Panc1 (cell line): ENCODE results near the gene MLNR. TPM values are rescaled to one million over a fixed set of nuclear protein-coding genes. Genes with fewer than 3 reads are reported as not detected.

ENCODE experiments used
- ATAC-seq: fragments of 200-7000 bp; cut with Tn5 transposase; 2 replicates; pipeline ENCODE4 v1.9.1; 2020; ENCODE audit warnings: mild to moderate bottlenecking, moderate library complexity
- BruUV-seq: library from RNA; stranded (reverse); fragments of 400-500 nt; replicated peaks from 2 replicates; lab custom pipeline; 2021; lab: Mats Ljungman, UMichigan
- CTCF ChIA-PET: fragments of 300-600 bp; sonication (Branson Sonifier 250); formaldehyde crosslinking; loops from one replicate; lab custom pipeline; 2022; ENCODE audit warnings: antibody characterized with exemption; lab: Charles Lee
- POLR2A ChIA-PET: fragments of 300-600 bp; sonication (Branson Sonifier 250); formaldehyde crosslinking; loops from one replicate; lab custom pipeline; 2022; ENCODE audit warnings: antibody characterized with exemption; lab: Charles Lee
- DNase-seq: peaks from one replicate; pipeline ENCODE4 v3.0.0-alpha.2; 2010; ENCODE audit warnings: low read depth, low spot score
- H3K27ac ChIP-seq: 2 replicates; pipeline ENCODE4 v1.5.1; 2011; ENCODE audit warnings: mild to moderate bottlenecking, low read length, inconsistent platforms
- H3K27me3 ChIP-seq: fragments of 200-500 bp; sonication (Bioruptor generic); 2 replicates; pipeline ENCODE4 v1.6.0; 2014; ENCODE audit warnings: low read length, inconsistent platforms; ENCODE audit not compliant: control insufficient read depth, insufficient read depth
- H3K36me3 ChIP-seq: fragments of 200-500 bp; sonication (Bioruptor generic); 2 replicates; pipeline ENCODE4 v1.5.1; 2014; ENCODE audit warnings: inconsistent platforms, mild to moderate bottlenecking, low read length, moderate library complexity; ENCODE audit not compliant: control insufficient read depth, insufficient read depth
- H3K4me1 ChIP-seq: 2 replicates; pipeline ENCODE4 v1.5.1; 2011; ENCODE audit warnings: inconsistent platforms, mild to moderate bottlenecking, low read length, moderate library complexity; ENCODE audit not compliant: control insufficient read depth, insufficient read depth
- H3K4me3 ChIP-seq, 2 experiments: 2 replicates each; pipeline ENCODE4 v1.5.1; 2011 to 2012; ENCODE audit warnings: low read depth in 2 of 2, low read length in 2 of 2, mild to moderate bottlenecking in 2 of 2, inconsistent platforms in 1 of 2, moderate library complexity in 1 of 2
- H3K9me3 ChIP-seq: fragments of 200-500 bp; sonication (Bioruptor generic); 2 replicates; pipeline ENCODE4 v1.5.1; 2014; ENCODE audit warnings: low read depth, mild to moderate bottlenecking, inconsistent platforms, low read length, moderate library complexity; ENCODE audit not compliant: control insufficient read depth, insufficient read depth
- CTCF ChIP-seq: fragments of 450-650 bp; IDR thresholded peaks from 2 replicates; pipeline ENCODE4 v1.5.1; 2017; ENCODE audit warnings: mild to moderate bottlenecking
- POLR2AphosphoS5 ChIP-seq: IDR thresholded peaks from 2 replicates; pipeline ENCODE4 v1.6.1; 2012; ENCODE audit warnings: mild to moderate bottlenecking, low read depth, low read length, moderate library complexity
- REST ChIP-seq, 2 experiments: IDR thresholded peaks; 2 replicates each; pipeline ENCODE4 v1.6.1; 2011 to 2012; ENCODE audit warnings: low read depth in 2 of 2, control low read depth in 1 of 2, low read length in 1 of 2, mild to moderate bottlenecking in 1 of 2, moderate library complexity in 1 of 2; ENCODE audit not compliant: insufficient read depth in 1 of 2
- SIN3A ChIP-seq: IDR thresholded peaks from 2 replicates; pipeline ENCODE4 v1.6.1; 2012; ENCODE audit warnings: low read depth, mild to moderate bottlenecking, low read length, moderate library complexity, borderline replicate concordance; ENCODE audit not compliant: insufficient read depth
- TCF7L2 ChIP-seq: IDR thresholded peaks from 2 replicates; pipeline ENCODE4 v1.6.1; 2011; ENCODE audit warnings: mild to moderate bottlenecking, low read depth, low read length, inconsistent platforms
- in situ Hi-C: cut with HindIII; loops from 2 replicates; pipeline ENCODE4 v1.10.0; 2016; ENCODE audit warnings: low sequenced_read_pairs, low pct_unique_long_range_greater_than_20kb
- intact Hi-C: fragments of 100-400 bp; cut with micrococcal nuclease; formaldehyde crosslinking; loops from one replicate; pipeline ENCODE4 v1.10.0; 2022; ENCODE audit not compliant: unreplicated experiment
- total RNA-seq: library from RNA; stranded (reverse); gene quantifications from one replicate; pipeline ENCODE4 v1.2.1, GENCODE V29; 2021; ENCODE audit not compliant: unreplicated experiment

MLNR gene
- total RNA-seq, 1 experiment from 2014 or later, result 0.62 TPM

GRCh38 chr13:49216334-49216733 lies 3.8 kb upstream of the MLNR start:
- Histone ChIP-seq H3K27me3 (no peaks in the 10 kb centered on the region), H3K27ac (no peak overlapping the region), H3K36me3 (no peaks in the 10 kb centered on the region), H3K4me3 (no peak overlapping the region), H3K4me1 (no peaks in the 10 kb centered on the region), H3K9me3 (no peaks in the 10 kb centered on the region)
- no peak for DNase-seq
- no peak for TF ChIP-seq TCF7L2
- no peak for TF ChIP-seq REST (IDR thresholded peaks at IDR 0.05; ENCODE audit: insufficient read depth in 1 of 2, low read depth in 2 of 2, low read length in 1 of 2)
- TF ChIP-seq POLR2AphosphoS5, result no peak
- TF ChIP-seq SIN3A, result no peak
- no peak for TF ChIP-seq CTCF
- intact Hi-C loops, result no loop called here
- ChIA-PET POLR2A (no interaction called here), CTCF (no interaction called here)
- no peak for ATAC-seq
- no TSS peak for BruUV-seq
- in situ Hi-C loops, result no loop called here

GRCh38 chr13:49217962-49218492 lies 2.1 kb upstream of the MLNR start:
- Histone ChIP-seq H3K27me3 (no peaks in the 10 kb centered on the region), H3K4me1 (no peaks in the 10 kb centered on the region), H3K9me3 (no peaks in the 10 kb centered on the region), H3K27ac (no peak overlapping the region), H3K4me3 (no peak overlapping the region), H3K36me3 (no peaks in the 10 kb centered on the region)
- no peak for DNase-seq
- BruUV-seq, result no TSS peak
- in situ Hi-C loops, result no loop called here
- ChIA-PET CTCF (no interaction called here), POLR2A (no interaction called here)
- no peak for ATAC-seq
- intact Hi-C loops, result no loop called here
- TF ChIP-seq TCF7L2 (no peak), REST (IDR thresholded peaks at IDR 0.05; ENCODE audit: insufficient read depth in 1 of 2, low read depth in 2 of 2, low read length in 1 of 2) (no peak)
